ENCODE results near the gene MEX3D.

MEX3D gene

DNA sequence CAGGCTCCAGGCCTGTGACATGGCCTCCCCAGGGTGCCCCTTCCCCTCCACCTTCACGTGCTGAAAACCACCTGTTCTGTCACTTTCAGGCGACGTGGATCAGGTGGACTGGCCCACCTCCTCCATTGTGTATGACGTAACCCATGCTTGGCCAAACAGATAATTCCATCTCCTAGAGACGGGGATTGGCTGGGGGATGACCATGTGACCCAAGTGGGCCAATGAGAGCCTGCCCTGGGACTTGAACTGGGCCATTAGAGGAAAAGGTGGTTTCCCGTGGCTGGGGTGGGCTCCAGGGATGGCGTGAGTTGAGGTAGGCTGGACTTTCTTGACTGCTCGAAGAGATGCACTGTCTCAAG lies 51.8 kb downstream of the MEX3D start:
- no peak for DNase-seq (ENCODE audit: low read depth)

DNA sequence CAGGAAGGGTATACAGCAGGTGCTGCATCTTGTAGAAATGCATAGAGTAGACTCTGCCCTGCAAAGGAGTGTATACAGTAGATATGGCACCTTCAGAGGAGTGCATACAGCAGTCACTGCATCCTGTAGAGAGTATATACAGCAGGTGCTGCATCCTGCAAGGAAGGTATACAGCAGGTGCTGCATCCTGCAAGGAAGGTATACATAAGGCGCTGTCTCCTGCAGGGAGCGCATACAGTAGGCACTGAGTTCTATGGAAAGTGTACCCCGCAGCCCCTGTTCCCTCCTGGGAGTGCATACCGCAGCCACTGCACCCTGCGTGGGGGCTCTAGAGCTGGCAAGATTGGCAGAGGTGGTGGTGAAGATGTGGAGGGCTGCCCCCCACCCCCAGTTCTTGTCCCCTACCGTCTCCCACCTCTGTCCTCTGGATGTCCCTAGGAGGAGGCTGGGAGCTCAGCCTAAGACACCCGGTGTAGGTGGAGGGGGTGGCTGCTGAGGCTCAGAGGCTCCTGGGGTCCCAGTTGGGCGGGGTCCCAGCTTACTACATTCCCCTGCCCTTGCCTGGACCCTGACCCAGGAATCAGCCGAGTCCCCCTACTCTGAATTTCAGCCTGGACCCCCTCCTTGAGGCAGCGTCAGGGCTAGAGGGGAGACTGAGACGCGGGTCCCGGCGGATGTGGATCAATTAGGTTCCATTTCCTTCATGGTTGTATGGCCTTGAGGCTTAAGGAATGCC lies 53.0 kb downstream of the MEX3D start:
- no peak for DNase-seq (ENCODE audit: low read depth)

DNA sequence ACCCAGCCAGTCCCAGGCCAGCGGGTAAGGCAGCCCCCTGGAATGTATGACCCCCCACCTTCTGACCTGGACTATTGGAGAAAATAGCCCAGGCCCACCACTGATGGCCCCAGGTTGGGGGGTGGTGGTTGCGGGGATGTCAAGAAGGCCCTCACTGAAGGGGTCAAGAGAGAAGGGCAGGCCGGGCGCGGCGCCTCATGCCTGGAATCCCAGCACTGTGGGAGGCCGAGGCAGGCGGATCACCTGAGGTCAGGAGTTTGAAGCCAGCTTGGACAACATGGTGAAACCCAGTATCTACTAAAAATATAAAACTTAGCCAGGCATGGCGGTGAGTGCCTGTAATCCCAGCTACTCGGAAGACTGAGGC lies 53.8 kb downstream of the MEX3D start:
- DNase-seq (ENCODE audit: low read depth): no peak

DNA sequence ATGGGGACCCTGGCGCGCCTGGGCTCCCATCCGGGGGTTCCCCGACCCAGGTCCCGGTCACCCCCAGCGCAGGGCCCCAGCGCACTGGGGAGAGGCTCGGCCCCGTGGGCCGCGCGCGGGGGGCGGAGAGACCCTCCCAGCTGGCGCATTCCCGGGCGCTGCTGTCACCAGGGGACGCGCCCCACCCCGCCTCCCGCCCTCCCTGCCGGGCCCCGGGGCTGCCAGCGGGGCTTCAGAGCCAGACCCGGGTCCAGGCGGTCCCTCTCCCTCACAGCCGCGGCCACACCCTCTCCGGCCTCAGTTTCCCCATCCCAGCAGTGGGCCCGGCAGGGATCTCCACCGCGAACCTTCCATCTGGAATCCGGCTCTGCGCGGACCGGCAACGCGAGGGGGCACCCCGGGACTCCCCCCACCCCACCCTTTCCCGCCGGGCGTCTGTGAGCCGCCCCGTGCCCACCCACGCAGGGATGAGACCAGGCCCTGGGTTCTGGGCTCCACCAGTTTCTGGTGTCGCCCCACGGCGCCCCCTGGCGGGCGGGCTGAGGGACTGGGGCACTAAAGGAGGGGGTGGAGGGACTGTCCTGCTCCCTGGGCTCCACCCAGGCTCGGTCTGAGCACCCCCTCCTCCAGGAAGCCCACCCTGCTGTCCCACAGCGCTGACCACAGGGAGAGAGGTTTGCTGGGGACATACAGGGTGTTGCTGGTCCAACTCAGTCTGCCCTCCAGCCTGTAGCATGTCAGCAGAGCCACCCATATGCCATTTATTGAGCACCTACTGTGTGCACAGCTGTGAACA lies 54.4 kb downstream of the MEX3D start:
- DNase-seq (ENCODE audit: low read depth): peak; percentile 40

DNA sequence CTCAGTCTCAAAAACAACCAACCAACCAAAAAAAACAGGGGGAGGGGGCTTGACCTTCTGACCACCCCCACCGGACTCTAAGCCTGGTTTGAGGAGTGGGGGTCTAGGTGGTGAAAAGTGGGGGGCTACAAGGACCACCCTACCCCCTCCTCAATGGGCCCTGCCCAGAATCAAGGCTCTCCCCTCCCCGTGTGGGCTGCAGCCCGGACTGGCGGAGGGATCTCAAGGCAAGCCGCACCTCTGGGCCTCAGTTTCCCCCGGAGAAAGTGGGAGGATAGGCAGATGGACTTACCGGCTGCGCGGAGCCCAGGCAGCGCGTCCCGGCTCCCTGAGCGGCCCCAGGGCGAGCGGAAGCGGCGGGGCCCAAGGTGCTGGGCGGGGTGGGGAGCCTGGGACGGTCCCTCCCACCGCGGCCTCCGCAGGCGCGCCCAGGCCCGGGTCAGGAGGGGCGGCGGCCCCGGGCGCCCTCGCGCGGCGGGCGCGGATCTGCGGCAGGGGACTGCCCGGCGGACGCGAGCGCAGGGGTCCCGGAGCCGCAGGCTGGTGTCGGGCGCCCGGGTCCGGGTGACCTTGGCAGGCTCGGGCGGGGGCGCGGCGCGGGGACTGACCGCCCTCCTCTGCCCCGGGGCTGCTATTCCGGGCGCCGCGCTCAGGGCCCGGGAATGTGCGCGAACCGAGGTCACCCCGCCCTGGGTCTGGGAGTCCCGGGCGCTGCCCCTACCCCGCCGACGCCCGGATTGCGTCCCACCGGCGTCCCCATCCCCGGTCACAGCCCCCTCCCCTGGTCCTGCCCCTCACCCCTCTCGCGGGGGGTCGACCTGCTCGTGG lies 55.2 kb downstream of the MEX3D start, which contains the start of gene ADAMTSL5:
Gene ADAMTSL5, minus strand, starts transcription at position 349 of the 828 bp plus-strand sequence. CDS start 2,076 bp downstream, outside the sequence.
- DNase-seq (ENCODE audit: low read depth): peak; percentile 25

DNA sequence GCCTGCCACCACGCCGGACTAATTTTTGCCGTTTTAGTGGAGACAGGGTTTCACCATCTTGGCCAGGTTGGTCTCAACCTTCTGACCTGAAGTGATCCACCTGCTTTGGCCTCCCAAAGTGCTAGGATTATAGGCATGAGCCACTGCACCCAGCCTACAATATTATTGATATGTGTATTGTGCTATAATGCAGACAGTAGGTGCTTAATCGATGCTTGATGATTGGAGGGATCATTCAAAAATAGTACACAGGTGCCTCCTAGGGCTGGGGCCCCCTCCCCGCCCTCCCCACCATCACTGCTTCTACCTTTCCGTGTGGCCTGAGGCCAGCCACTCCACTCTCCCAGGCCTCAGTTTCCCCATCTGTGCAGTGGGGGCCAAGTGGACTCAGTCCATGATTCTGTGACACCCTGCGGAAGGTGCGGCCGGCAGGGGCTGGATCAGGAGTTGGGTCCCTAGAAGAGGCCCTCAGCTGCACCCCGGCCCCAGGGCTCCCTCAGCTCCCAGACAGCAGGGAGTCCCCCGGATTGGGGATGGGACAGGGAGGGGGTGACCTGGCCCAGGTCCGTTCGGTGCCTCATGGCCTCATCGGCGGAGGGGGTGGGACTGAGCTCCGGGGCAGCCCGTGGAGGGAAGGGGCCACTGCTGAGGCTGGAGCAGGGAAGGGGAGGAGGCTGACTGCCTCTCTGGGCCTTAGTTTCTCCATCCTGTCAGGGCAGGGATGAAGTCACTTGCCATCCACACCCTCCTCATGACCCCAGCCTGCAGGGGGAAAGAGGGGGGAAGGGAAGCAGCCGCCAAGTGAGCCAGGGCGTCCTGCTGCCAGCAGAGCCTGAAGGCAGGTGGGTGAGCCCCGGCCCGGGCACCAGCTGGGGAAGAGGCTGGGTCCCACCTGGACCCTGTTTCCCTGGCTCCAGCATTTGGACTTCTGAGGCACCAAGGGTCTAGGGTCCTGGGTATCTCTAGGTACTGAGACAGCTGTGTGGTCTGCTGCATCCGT lies 56.5 kb downstream of the MEX3D start:
- DNase-seq (ENCODE audit: low read depth): no peak

DNA sequence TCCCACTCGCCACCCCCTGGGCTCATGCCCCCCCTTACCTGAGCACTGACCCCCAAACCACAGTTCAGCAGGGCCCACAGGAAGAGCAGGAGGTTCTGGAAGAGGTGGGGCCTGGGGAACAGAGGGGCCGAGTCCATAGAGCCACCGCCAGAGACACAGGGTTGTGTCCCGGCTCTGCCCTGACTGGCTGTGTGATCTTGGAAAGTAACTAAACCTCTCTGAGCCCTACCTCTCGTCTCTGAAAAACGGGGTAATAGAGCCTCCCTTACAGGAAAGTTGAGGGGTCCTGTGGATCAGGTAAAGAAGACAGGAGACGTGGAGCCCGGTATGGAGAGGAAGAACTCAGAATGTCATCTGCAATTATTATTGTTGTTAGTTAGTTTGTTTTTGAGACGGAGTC lies 57.3 kb downstream of the MEX3D start:
- DNase-seq (ENCODE audit: low read depth): no peak

DNA sequence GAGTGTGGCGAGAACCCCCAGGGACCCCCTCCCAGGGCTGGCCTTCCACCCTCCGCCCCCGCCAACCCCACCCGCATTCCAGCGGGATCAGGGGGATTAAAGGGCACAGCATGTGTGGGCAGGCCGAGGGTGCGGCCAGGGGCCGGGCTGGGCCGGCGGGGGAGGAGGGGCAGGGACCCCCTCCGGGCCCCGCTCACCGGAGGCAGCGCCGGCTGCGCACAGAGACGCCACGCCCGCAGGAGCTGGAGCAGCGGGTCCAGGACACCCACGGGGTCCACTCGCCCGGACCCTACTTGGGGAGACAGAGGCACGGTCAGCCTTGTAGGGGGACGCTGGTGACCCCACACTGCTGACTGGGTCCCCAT lies 57.7 kb downstream of the MEX3D start:
- DNase-seq (ENCODE audit: low read depth): no peak

DNA sequence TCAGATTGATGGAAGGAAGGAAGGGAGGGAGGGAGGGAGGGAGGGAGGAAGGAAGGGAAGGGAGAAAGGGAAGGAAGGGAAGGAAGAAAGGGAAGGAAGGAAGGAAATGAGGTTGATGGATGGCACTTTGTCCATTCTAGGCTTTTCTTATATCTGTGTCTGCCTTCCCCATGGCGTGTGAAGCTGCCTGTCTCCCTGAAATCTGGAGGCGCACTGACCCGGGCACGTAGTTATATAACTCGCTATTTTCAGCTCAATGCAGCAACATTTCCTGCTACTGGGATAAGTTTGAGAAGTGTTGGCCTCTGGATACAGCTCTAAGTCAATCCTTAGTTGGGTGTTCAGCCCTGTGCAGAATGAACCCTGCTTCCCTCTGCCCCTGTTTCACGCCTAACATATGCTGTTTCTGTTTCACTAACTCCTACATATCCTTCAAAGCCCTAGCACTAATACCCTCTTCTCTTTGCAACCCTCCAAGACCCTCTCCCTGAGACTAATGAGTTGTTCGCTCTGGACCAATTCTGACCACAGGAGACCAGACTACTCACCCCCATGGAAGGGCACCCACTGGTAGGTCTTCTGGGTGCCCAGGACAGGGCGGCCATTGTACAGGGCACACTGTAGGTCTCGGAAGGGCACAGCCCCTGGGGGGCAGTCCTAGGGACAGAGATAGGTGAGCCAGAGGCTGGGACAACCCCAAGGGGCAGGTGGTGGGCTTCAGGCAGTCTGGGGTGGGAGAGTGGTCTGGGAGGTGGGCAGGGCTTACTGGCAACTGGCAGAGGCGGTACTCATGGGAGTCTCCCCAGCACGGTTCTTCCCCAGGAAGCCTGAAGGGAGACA lies 58.3 kb downstream of the MEX3D start:
- no peak for DNase-seq (ENCODE audit: low read depth)

DNA sequence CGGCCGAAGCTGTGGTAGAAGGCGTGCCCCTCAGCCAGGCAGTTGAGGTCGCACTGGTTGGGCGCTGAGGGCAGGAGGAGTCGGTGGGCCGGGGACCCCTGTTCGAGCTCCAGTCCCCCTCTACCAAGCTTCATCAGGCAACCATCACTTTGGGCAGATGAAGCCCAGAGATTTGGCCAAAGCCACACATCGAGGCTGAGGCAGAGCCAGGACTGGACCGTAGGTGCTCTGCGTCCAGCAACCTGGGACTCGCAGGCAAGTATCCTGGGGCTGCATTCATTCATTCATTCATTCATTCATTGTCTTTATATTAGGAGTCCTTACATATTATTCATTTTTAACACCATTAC lies 59.6 kb downstream of the MEX3D start:
- no peak for DNase-seq (ENCODE audit: low read depth)

DNA sequence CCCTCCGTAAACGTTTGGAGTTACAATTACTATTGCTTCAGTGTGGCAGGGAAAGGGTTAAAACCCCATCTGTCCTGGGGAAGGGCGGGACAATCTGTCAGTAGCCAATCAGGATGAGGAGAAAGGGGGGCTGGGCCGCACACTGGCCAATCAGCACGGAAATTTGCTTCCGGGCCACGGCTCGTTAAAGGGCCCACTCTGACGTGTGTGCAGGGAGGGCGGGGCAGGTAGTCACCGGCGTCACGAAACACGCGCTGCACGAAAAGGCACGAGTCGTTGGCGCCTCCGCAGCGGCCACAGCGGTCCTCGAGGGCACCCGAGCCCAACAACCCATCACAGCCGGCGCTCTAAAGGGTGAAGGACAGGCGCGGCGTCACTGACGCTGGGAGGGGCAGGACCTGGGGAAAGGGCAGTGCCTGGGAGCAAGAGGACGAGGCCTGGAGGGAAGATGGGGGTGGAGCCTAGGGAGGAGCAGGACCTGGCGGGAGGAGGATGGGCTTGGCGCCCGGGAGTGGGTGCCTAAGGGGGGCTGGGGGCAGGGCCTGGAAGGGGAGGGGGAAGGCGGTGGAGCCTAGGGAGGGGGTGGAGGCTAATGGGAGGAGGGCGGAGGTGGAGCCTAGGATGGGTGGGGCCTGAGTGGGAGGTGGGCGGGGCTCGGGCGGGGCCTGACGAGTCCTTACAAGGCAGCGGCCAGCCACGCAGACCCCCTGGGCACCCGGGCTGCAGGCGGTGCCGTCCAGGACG lies 60.2 kb downstream of the MEX3D start:
- DNase-seq (ENCODE audit: low read depth): peak; percentile 80

DNA sequence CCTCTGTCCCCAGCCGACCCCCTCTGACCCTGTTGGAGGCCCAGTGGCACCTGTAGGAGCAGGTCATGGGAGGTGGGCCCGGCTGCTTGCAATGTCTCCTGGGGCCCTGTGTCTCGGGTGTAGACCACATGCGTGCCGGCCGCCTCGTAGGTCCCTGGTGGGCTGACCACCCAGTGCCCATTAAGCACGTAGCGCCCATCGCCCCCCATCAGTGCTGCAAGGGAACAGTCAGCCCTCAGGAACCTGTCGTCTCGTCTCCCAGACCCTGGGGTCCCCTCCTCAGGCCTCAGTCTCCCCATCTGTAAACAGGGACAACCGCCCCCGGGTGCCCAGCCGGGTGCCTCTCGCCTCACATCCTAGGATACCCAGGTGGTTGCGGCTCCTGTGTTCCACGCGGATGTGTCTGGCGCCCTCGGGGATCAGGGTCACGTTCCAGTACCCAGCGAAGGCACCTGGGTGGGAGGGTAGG lies 60.9 kb downstream of the MEX3D start:
- no peak for DNase-seq (ENCODE audit: low read depth)

DNA sequence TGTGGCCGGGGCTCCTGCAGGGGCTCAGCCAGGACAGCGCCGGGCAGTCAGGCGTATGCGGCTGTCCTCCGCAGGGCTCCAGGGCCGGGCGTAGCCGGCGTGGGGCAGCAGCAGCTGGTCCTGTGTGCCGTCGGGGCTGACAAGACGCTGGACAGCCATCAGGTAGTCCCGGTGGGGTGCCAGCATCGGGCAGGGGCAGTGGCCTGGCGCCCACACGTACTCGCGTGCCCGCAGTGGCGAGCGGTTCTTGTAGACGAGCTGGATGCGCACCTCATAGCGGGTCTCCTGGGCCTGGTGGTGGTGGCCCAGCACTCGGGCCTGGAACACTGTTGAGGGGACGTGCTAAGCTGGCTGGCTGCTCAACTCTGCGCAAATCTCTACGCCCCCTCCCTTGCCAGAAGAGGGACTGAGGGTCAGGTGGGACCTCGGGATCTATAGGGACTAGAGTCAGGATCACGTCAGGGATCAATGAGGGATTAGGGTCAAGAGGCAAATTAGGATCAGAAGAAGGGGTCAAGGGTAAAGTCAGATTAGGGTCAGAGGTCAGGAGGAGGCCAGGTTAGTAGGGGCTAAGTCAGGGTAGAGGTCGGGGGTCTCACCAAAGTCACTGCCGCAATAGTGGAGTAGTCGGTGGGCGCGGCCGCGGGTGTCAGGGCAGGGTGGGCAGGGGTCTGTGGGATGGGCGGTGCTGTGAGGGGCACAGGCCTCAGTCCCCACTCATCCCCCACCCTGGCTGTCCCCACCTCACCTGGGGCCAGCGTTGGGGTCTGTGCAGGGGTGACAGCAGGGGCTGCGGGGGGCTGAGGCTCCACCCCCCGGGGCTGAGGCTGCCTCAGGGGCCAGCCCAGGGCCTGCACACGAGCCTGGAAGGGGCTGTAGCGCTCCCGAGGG lies 61.9 kb downstream of the MEX3D start:
- DNase-seq (ENCODE audit: low read depth): no peak

DNA sequence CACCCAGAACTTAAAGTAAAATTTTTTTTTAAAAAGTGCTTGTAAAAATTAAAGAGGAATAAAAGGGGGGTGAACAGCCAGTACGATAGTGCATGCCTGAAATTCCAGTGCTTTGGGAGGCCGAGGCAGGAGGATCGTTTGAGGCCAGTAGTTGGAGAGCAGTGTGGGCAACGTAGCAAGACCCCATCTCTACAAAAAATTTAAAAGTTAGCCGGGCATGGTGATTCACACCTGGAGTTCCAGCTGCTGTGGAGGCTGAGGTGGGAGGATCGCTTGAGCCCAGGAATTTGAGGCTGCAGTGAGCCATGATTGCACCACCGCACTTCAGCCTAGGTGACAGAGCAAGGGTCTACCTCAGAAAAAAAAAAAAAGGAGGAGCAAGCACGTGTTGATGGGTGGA lies 63.1 kb downstream of the MEX3D start:
- DNase-seq (ENCODE audit: low read depth): no peak

All from stimulated activated CD8-positive, alpha-beta memory T cell treated with anti-CD3 and anti-CD28 coated beads, Interleukin-12 subunit alpha, Interleukin-12 subunit beta, amount 100 ng/mL, for 1 hour (primary cell).